ENCODE measurements around the gene FREM1. TPM values are rescaled to one million over a fixed set of nuclear protein-coding genes. Genes with fewer than 3 reads are reported as not detected.

The FREM1 gene
- total and polyA plus RNA-seq, 2 of the 4 experiments (the other 2 are of a cell fraction), result under 0.01 TPM; not detected in 1

- Histone ChIP-seq H3K36me3 (ENCODE audit: control insufficient read depth, insufficient read depth, low read length) (no peaks in the 10 kb centered on the region), H3K23ac (ENCODE audit: low read depth, low read length) (no peak overlapping the region), H2AK5ac (ENCODE audit: low read depth, low read length) (no peak overlapping the region), H3K9me1 (ENCODE audit: insufficient read depth, low read length) (no peaks in the 10 kb centered on the region), H2BK20ac (ENCODE audit: low read depth, low read length) (no peak overlapping the region), H4K5ac (ENCODE audit: low read depth, low read length) (no peak overlapping the region), H2AFZ (replicated peaks; ENCODE audit: low read length, poor library complexity) (no peak overlapping the region), H3K4me3 (ENCODE audit: insufficient read depth, low read depth, low read length) (no peak overlapping the region), H3K4me2 (ENCODE audit: low read depth, low read length) (no peak overlapping the region), H3K56ac (ENCODE audit: extremely low read depth, insufficient read depth, low read length) (no peak overlapping the region), H2AK9ac (replicated peaks; ENCODE audit: low read depth, low read length, poor library complexity) (no peak overlapping the region), H3K27me3 (ENCODE audit: control insufficient read depth, insufficient read depth, low read length) (no peaks in the 10 kb centered on the region), H3K18ac (ENCODE audit: low read depth, low read length) (no peak overlapping the region), H2BK120ac (ENCODE audit: low read depth, low read length) (no peak overlapping the region), H3K4ac (ENCODE audit: low read depth, low read length) (no peak overlapping the region), H4K20me1 (ENCODE audit: insufficient read depth, low read length) (no peaks in the 10 kb centered on the region), H3K9ac (ENCODE audit: low read depth, low read length) (no peak overlapping the region), H3K27ac (ENCODE audit: insufficient read depth, low read length) (no peak overlapping the region), H2BK15ac (ENCODE audit: low read depth, low read length) (no peak overlapping the region), H3K9me3 (ENCODE audit: control insufficient read depth, insufficient read depth, low read length) (no peaks in the 10 kb centered on the region), H3K79me1 (ENCODE audit: low read depth in 1 of 2, low read length in 2 of 2) (no peaks in the 10 kb centered on the region), H2BK5ac (ENCODE audit: low read depth, low read length, poor library complexity, severe bottlenecking) (no peak overlapping the region), H4K8ac (ENCODE audit: low read depth in 2 of 2, low read length in 2 of 2) (no peak overlapping the region), H4K91ac (ENCODE audit: insufficient read depth, low read depth, low read length) (no peak overlapping the region), H3K14ac (replicated peaks; ENCODE audit: low read depth, low read length) (no peak overlapping the region), H3K4me1 (ENCODE audit: control insufficient read depth, insufficient read depth, low read length) (no peaks in the 10 kb centered on the region)
- dilution Hi-C loops (cut with HindIII; ENCODE audit: low sequenced_read_pairs, unreplicated experiment) (no loop called here), in situ Hi-C loops (cut with MboI; ENCODE audit: low sequenced_read_pairs) (no loop called here), intact Hi-C loops (cut with micrococcal nuclease) (no loop called here)
- ChIA-PET CTCF (no interaction called here), POLR2A (ENCODE audit: unreplicated experiment) (no interaction called here)
- TF ChIP-seq ELK1 (IDR thresholded peaks at IDR 0.05; ENCODE audit: borderline replicate concordance, low read depth, low read length) (no peak), RCOR1 (IDR thresholded peaks at IDR 0.05; ENCODE audit: insufficient replicate concordance, low read length) (no peak), POLR2A (IDR thresholded peaks at IDR 0.05; ENCODE audit: low read depth, low read length) (no peak), RAD21 (IDR thresholded peaks at IDR 0.05; ENCODE audit: low read length) (no peak), CEBPB (IDR thresholded peaks at IDR 0.05; ENCODE audit: low read depth, low read length) (no peak)
- BruUV-seq (replicated peaks), result no TSS peak
- no peak for ATAC-seq (ENCODE audit: low read depth)
- DNase-seq, result no peak
- no CpG with 5 or more reads among the region's 1 CpG for WGBS, 2 experiments (ENCODE audit: extremely low coverage in 2 of 2, insufficient read length in 1 of 2)
These were observed 87.6 kb downstream of the FREM1 start for GRCh38 chr9:14822666-14823065.

Data from IMR-90 (cell line).